Immature natural killer cell (primary cell): ENCODE data around the gene PAX5. TPM values are rescaled to one million over a fixed set of nuclear protein-coding genes. Genes with fewer than 3 reads are reported as not detected.

ENCODE experiments used
- DNase-seq, 3 donors: peaks; one replicate each; pipeline ENCODE4 v3.0.0; 2022; ENCODE audit warnings: mixed read lengths in 1 of 3
- H3K27ac Mint-ChIP-seq, 6 donors: one replicate each; pipeline ENCODE4 v1.8.0; 2020; ENCODE audit warnings: mixed read lengths in 6 of 6, mild to moderate bottlenecking in 5 of 6, inconsistent platforms in 4 of 6, moderate library complexity in 3 of 6
- H3K27me3 Mint-ChIP-seq, 3 donors: one replicate each; pipeline ENCODE4 v1.8.0; 2020 to 2021; ENCODE audit warnings: low read depth in 3 of 3, mild to moderate bottlenecking in 3 of 3, mixed read lengths in 3 of 3, moderate library complexity in 3 of 3, inconsistent platforms in 1 of 3
- H3K36me3 Mint-ChIP-seq, 3 donors: one replicate each; pipeline ENCODE4 v1.8.0; 2020; ENCODE audit warnings: mixed read lengths in 3 of 3, inconsistent platforms in 2 of 3, mild to moderate bottlenecking in 2 of 3
- H3K4me1 Mint-ChIP-seq, 2 donors: one replicate each; pipeline ENCODE4 v1.8.0; 2020; ENCODE audit warnings: inconsistent platforms in 2 of 2, mild to moderate bottlenecking in 2 of 2, mixed read lengths in 2 of 2, moderate library complexity in 1 of 2
- H3K4me3 Mint-ChIP-seq, 5 donors: one replicate each; pipeline ENCODE4 v1.8.0; 2020; ENCODE audit warnings: mild to moderate bottlenecking in 5 of 5, mixed read lengths in 5 of 5, inconsistent platforms in 3 of 5, moderate library complexity in 3 of 5
- H3K9me3 Mint-ChIP-seq, 6 donors: one replicate each; pipeline ENCODE4 v1.8.0; 2020; ENCODE audit warnings: mild to moderate bottlenecking in 6 of 6, mixed read lengths in 6 of 6, inconsistent platforms in 4 of 6, moderate library complexity in 3 of 6
- polyA plus RNA-seq, 3 donors: library from polyadenylated mRNA; unstranded; fragments of 300-500 nt; fragmentation: Illumina TruSeq; gene quantifications; one replicate each; pipeline ENCODE4 v1.2.3, GENCODE V29; 2021

PAX5 gene
- polyA plus RNA-seq, 3 donors from 2014 or later: 0.03 TPM; not detected in 2

DNA sequence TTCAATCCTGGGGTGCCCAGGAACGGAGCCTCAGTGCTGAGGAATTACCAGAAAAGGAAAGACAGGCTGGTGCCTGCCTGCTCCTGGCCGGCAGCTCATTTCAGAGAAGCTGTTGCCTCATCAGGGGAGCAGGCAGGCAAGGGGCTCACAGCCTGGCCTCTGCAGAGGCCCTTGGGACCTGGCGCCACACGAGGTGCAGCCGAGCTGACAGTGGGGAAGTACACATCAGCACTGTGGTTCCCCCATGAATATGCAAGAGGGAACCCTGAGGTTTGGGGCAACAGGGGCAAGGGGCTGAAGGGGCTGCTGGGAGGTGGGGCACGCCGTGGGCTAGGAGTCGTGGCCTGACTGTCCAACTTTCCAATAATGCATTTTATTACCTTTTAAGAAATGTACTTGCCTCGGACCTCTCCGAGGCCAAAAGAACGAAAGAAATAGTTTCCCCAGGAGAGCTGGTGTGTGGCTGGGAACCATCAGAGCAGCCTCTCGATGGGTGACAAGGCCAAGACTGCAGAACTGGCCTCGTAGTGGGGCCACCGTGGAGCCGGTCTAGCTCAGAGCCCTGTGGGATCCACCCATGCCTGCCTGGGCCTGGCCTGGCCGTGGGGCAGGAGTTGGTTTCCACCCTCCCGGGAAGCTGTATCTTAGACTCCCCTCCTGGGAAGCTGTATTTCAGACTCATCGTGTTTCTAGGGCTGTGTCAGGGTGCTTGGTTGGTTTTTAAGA lies 198.6 kb downstream of the PAX5 start:
- no peak overlapping the region for H3K27ac Mint-ChIP-seq
- no peaks in the 10 kb centered on the region for H3K9me3 Mint-ChIP-seq
- no peaks in the 10 kb centered on the region for H3K4me1 Mint-ChIP-seq
- H3K36me3 Mint-ChIP-seq: no peaks in the 10 kb centered on the region
- no peak overlapping the region for H3K4me3 Mint-ChIP-seq
- no peak for DNase-seq
- H3K27me3 Mint-ChIP-seq: peaks cover 4 to 11% (median 4%) of the 10 kb centered on the region in 3 donors

DNA sequence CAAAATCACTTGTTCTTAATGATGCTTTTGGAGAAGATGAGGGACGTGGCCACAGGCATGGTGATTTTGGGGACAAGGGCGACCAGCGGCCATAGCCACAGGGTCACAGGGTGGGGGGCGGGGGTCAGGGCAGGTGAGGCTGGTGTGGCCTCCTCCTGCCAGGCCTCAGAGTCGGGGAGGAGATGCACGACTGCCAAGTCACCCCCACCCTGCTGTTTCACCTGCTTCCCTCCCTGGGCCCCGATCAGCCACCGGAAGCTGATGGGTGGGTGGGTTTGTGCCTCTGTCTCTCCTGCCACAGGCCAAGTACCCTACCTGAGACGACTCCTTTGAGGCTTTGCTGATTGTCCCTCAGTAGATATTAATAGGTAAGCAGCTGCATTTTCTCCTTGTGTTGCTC lies 199.3 kb downstream of the PAX5 start:
- Mint-ChIP-seq H3K9me3 (no peaks in the 10 kb centered on the region), H3K4me3 (no peak overlapping the region), H3K4me1 (no peaks in the 10 kb centered on the region), H3K36me3 (no peaks in the 10 kb centered on the region), H3K27ac (no peak overlapping the region), H3K27me3 (peaks cover 2 to 11% (median 4%) of the 10 kb centered on the region in 3 donors)
- no peak for DNase-seq

DNA sequence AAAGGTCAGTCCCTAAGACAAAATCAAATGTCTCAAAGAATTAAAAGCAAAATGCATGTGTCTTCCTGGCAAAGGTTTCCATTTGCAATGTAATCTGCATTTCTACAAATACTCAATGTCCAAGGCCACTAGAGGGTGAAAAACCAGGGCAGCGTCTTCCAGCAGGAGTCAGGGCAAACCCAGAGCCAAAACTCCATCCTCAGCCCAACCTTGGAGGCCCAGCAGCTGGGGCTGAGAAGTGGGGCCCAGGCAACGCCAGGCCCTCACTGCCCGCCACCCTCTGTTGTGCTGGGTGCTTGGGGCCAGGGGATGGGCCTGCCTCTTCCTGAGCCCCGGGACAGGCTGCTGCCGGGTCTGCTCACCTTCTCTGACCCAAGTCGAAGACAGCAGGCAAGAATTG lies 200.1 kb downstream of the PAX5 start:
- Mint-ChIP-seq H3K27ac (no peak overlapping the region), H3K4me1 (no peaks in the 10 kb centered on the region), H3K36me3 (no peaks in the 10 kb centered on the region), H3K27me3 (peaks cover 0 to 11% (median 2%) of the 10 kb centered on the region in 3 donors), H3K4me3 (no peak overlapping the region), H3K9me3 (no peaks in the 10 kb centered on the region)
- no peak for DNase-seq

DNA sequence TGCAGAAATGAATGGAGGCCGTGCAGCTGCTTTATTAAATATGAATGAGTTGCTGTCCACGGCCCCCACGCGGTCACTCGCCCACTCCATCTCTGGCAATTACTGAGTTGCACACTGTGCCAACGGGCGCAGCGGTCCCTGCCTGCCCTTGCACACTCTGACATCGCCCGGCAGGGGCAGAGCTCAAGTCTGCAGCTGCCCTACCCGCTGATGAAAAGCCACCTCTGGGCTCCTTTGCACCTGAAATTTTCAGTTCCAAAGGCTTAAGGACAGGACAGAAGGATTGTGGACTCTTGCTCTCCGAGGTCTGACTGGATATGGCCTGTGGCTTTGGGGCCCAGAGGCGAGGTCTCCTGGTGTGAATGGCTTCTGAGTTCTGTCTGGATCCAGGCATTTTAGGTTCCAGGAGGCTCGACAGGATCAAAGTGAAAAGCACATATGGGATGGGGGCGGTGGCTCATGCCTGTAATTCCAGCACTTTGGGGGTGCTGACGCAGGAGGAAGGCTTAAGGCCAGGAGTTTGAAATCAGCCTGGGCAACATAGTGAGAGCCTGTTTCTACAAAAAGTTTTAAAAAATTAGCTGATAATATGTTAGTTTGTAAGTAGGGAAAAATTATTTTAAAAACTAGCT lies 201.8 kb downstream of the PAX5 start:
- Mint-ChIP-seq H3K36me3 (no peaks in the 10 kb centered on the region), H3K4me3 (no peak overlapping the region), H3K27me3 (peaks cover 0 to 11% (median 2%) of the 10 kb centered on the region in 3 donors), H3K27ac (no peak overlapping the region), H3K4me1 (no peaks in the 10 kb centered on the region), H3K9me3 (no peaks in the 10 kb centered on the region)
- DNase-seq: no peak

DNA sequence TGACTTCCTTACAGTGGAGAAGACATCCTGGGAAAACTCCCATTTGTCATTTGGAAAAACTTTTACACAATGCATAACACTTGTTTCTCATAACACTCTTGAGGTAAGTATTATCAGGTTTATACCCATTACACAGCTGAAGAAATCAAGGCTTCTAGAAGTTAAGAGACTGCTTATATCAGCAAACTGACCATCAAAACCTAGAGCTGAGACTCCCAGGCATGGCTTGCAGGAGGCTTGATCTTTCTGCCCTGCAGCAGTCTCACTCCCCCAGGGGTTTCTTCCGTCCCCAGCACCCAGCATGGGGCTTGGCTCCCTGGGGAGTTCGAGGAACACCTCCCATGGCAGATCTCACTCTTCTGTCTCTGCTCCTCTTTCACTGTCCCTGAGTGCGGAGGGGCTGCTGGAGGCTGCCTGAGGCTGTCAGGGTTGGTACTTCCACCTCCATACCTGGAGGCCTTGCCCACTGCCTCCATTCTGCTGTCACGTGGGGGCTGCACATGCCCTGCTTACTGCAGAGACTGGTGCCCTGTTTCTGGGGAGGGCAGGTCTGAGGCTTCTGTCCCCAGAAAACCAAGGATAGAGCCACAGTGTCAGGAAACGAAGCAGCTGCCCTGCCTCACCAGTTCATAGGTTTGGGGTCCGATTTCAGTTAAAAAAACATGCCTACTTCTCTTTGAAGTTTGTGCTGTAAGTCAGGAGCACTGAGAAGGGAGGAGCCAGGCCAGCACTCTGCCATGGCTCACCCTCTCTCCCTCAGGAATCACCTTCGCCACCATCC lies 202.5 kb downstream of the PAX5 start:
- H3K9me3 Mint-ChIP-seq: no peaks in the 10 kb centered on the region
- no peak for DNase-seq
- H3K27ac Mint-ChIP-seq: no peak overlapping the region
- no peak overlapping the region for H3K4me3 Mint-ChIP-seq
- no peaks in the 10 kb centered on the region for H3K36me3 Mint-ChIP-seq
- no peaks in the 10 kb centered on the region for H3K4me1 Mint-ChIP-seq
- H3K27me3 Mint-ChIP-seq: peaks cover 0 to 11% (median 2%) of the 10 kb centered on the region in 3 donors

DNA sequence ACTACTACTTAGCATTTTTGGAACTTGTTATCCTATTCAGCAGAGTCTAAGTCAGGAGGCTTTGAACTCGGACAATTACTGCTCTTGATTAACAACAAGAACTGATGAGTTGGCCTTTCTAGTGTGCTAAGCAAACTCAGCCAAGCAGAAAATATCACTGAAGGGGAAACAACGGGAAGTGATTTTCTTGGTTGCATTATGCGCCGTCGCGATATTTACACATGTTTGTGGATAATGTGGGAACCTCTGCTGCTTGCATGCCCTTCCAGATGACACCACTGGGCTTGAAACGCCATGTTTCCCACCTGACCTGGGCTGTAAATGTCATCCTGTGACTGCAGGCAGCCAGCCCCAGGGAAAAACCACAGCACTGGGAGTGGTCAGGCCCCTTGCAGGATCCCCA lies 205.5 kb downstream of the PAX5 start:
- no peaks in the 10 kb centered on the region for H3K36me3 Mint-ChIP-seq
- no peaks in the 10 kb centered on the region for H3K4me1 Mint-ChIP-seq
- no peak overlapping the region for H3K27ac Mint-ChIP-seq
- no peak overlapping the region for H3K4me3 Mint-ChIP-seq
- peaks cover 0 to 7% (median 3%) of the 10 kb centered on the region in 3 donors for H3K27me3 Mint-ChIP-seq
- H3K9me3 Mint-ChIP-seq: no peaks in the 10 kb centered on the region
- no peak for DNase-seq

DNA sequence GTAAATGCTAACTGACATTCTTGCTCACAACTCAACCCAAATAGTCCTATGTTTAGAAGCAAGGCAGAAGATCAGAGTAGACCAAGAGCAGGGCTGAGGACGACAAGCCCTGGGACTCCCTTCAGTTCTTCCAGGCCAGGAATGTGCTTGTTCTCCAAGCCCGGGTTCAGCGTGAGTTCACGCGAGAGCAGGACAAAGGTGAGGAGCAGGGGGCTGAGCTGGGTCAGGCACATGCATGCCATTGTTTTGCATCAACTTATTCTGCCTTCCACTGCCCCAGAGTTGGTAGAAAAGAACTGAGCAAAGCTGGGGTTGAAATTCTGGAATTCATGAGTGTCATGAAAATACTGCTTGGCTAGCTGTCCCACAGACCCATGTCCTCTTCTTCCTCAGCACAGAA lies 206.5 kb downstream of the PAX5 start:
- H3K36me3 Mint-ChIP-seq: no peaks in the 10 kb centered on the region
- H3K4me1 Mint-ChIP-seq: no peaks in the 10 kb centered on the region

DNA sequence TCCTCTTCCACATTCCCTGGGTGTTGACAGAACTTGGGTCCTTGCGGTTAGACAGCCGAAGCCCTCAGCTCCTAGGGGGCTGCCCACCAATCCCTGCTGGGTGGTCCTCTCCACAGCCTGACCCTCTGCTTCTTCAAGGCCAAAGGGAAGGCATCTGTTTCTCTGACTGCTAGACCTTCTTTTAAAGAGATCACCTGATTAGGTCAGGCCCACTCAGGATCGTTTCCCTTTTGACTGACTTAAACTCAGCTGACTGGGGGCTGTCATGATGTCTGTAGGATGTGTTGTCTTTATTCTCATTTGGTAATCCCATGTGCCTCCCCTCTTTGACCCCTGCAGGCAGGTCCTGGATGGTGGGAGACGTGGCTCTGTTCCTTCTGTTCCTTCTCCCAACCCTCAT lies 207.5 kb downstream of the PAX5 start:
- H3K9me3 Mint-ChIP-seq: no peaks in the 10 kb centered on the region
- DNase-seq: no peak
- H3K36me3 Mint-ChIP-seq: no peaks in the 10 kb centered on the region
- no peak overlapping the region for H3K27ac Mint-ChIP-seq
- H3K4me1 Mint-ChIP-seq: no peaks in the 10 kb centered on the region
- H3K4me3 Mint-ChIP-seq: no peak overlapping the region
- H3K27me3 Mint-ChIP-seq: peaks cover 0 to 5% (median 4%) of the 10 kb centered on the region in 3 donors

More for the DNA sequence above, 206.5 kb downstream of the PAX5 start:
- H3K9me3 Mint-ChIP-seq: no peaks in the 10 kb centered on the region
- no peak overlapping the region for H3K27ac Mint-ChIP-seq
- no peak overlapping the region for H3K4me3 Mint-ChIP-seq
- DNase-seq: no peak
- peaks cover 0 to 3% (median 1%) of the 10 kb centered on the region in 3 donors for H3K27me3 Mint-ChIP-seq

DNA sequence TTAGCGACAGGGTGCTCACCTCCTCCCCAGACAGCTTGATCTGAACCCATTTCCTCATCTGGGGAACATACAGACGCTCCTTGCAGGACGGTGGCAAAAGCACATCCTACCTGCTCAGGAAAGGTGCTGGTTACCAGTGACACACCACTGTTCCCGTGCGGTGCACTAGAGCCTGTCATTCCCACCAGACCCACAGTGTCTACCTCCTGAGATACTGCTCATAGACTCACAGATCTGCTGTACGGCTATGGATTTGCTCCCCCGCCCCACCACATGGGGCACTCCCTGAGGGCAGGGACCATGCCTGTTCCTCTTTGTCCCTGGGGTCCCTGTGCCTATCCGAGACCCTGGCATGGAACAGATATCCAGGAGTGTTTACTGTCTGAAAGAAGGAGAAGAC lies 208.9 kb downstream of the PAX5 start:
- Mint-ChIP-seq H3K36me3 (no peaks in the 10 kb centered on the region), H3K27ac (no peak overlapping the region), H3K4me1 (no peaks in the 10 kb centered on the region), H3K9me3 (no peaks in the 10 kb centered on the region), H3K4me3 (no peak overlapping the region), H3K27me3 (peaks cover 0 to 5% (median 4%) of the 10 kb centered on the region in 3 donors)
- DNase-seq: no peak

DNA sequence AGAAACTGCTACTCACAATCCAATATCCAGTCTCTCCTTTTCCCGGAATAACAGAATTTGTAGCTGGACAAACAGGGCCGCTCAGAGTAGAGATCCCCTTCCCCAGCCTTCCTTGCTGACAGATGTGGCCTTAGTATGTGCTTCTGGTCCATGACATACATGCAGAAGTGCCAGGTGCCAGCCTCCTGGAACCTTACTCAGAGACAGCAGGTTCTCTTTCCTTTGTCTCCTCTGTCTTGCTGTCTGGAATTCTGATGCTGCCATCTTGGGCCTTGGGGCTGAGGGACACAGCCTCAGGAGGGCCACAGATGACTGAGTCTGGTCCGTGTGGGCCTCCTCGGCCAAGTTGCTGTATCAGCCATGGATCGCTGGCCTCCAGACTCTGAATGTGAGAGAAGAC lies 210.1 kb downstream of the PAX5 start:
- Mint-ChIP-seq H3K9me3 (no peaks in the 10 kb centered on the region), H3K27ac (no peak overlapping the region), H3K4me3 (no peak overlapping the region), H3K36me3 (no peaks in the 10 kb centered on the region), H3K27me3 (peaks cover 0 to 7% (median 4%) of the 10 kb centered on the region in 3 donors), H3K4me1 (peaks cover 0 to under 1% of the 10 kb centered on the region in 2 donors)
- DNase-seq: no peak

DNA sequence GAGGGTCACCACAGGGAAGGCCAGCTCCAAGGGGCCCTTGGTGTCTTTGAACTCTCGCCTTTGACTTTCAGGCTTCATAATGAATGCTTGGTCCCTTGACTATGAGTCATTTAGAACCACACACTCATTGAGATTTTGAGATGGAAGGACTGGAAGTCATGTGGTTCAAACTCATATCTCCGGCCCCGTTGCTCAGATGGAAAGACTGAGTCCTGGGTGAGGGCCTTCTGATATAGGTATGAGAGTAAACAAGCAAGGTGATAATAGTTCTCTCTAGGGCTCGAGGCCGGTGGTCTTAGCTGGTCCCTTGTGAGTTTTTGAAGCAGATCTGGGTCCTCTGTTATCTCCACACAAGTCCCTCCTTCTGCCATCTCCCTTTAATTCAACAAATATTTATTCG lies 210.6 kb downstream of the PAX5 start:
- Mint-ChIP-seq H3K4me3 (no peak overlapping the region), H3K36me3 (peaks cover 0 to 3% (median 0%) of the 10 kb centered on the region in 3 donors), H3K9me3 (no peaks in the 10 kb centered on the region), H3K4me1 (peaks cover 2 to 5% of the 10 kb centered on the region in 2 donors), H3K27me3 (peaks cover 0 to 10% (median 4%) of the 10 kb centered on the region in 3 donors), H3K27ac (peak overlapping the region in 1 of 6 donors; percentile 16)
- no peak for DNase-seq

DNA sequence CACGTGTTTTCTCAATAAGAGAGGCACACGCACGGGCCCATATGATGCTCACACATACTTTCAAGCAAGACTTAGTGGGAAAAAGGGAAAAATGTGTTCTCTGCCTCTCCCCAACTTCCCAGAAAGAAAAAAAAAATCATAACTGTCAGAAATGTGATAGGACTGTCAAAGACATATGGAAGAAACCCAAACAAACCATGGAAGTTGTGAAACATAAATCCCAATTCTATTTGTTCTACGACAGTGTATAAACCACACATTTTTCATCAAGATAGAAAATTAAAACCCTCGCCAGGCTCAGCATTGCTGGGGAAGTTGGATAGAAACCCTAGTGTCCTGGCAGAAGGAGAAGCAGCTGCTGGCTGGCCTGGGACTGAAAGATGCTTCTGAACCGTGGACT lies 211.9 kb downstream of the PAX5 start:
- Mint-ChIP-seq H3K36me3 (peaks cover 0 to 4% (median 0%) of the 10 kb centered on the region in 3 donors), H3K27ac (no peak overlapping the region), H3K27me3 (peaks cover 0 to 13% (median 4%) of the 10 kb centered on the region in 3 donors), H3K4me1 (peaks cover 4 to 7% of the 10 kb centered on the region in 2 donors), H3K4me3 (no peak overlapping the region), H3K9me3 (no peaks in the 10 kb centered on the region)
- DNase-seq: no peak

DNA sequence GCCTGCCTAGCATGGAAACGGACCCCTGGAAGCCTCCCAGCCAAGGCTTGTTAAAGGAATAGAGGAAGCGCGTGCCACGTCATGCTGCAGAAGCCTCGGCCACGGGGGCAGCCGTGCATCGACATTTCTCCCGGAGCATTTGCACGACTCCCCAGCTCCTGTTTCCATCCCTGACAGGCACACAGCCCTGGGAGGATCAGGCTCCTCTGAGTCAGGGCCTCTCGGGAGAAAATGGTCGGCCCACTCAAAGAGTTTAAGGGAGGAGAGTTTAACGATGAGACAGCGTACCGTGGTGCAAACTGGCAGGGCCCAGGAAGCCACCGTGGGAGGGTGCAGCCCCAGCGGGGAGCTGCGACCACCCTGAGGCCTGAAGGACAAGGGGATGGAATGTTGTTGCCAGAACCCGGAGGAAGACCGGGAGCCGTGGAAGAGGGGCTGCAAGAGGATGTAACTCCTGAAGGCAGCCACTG lies 213.6 kb downstream of the PAX5 start:
- no peak overlapping the region for H3K4me3 Mint-ChIP-seq
- H3K9me3 Mint-ChIP-seq: no peaks in the 10 kb centered on the region
- H3K36me3 Mint-ChIP-seq: peaks cover 0 to 4% (median 0%) of the 10 kb centered on the region in 3 donors
- peaks cover 4 to 7% of the 10 kb centered on the region in 2 donors for H3K4me1 Mint-ChIP-seq
- H3K27ac Mint-ChIP-seq: no peak overlapping the region
- DNase-seq: no peak
- peaks cover 0 to 13% (median 3%) of the 10 kb centered on the region in 3 donors for H3K27me3 Mint-ChIP-seq
